Hepatocyte (in vitro differentiated cells): ENCODE measurements around the gene SNX32. TPM values are rescaled to one million over a fixed set of nuclear protein-coding genes. Genes with fewer than 3 reads are reported as not detected.

Experiments used
- DNase-seq: peaks from one replicate; pipeline ENCODE4 v3.0.0-alpha.2; 2016; ENCODE audit warnings: low spot score
- H2AFZ ChIP-seq: fragments of 200-600 bp; sonication (generic); 2 replicates; pipeline ENCODE4 v1.6.0; 2016; ENCODE audit warnings: antibody characterized with exemption, mild to moderate bottlenecking
- H3K27ac ChIP-seq: fragments of 200-600 bp; sonication (generic); 2 replicates; pipeline ENCODE4 v1.5.1; 2016; ENCODE audit warnings: mild to moderate bottlenecking
- H3K27me3 ChIP-seq: fragments of 200-600 bp; sonication (generic); 2 replicates; pipeline ENCODE4 v1.6.1; 2016
- H3K36me3 ChIP-seq: fragments of 200-600 bp; sonication (generic); replicated peaks from 2 replicates; pipeline ENCODE4 v1.5.1; 2016; ENCODE audit warnings: low read depth; ENCODE audit not compliant: insufficient read depth
- H3K4me1 ChIP-seq: fragments of 200-600 bp; sonication (generic); 2 replicates; pipeline ENCODE4 v1.5.1; 2016; ENCODE audit warnings: mild to moderate bottlenecking, moderate library complexity; ENCODE audit not compliant: insufficient read depth
- H3K4me2 ChIP-seq: fragments of 200-600 bp; sonication (generic); 2 replicates; pipeline ENCODE4 v1.6.0; 2016
- H3K4me3 ChIP-seq: fragments of 200-600 bp; sonication (generic); 2 replicates; pipeline ENCODE4 v1.5.1; 2016; ENCODE audit warnings: mild to moderate bottlenecking
- H3K79me2 ChIP-seq: fragments of 200-600 bp; sonication (generic); 2 replicates; pipeline ENCODE4 v1.6.0; 2017; ENCODE audit warnings: mild to moderate bottlenecking
- H3K9me2 ChIP-seq: fragments of 200-600 bp; sonication (generic); replicated peaks from 2 replicates; pipeline ENCODE4 v1.6.0; 2017; ENCODE audit warnings: mild to moderate bottlenecking; ENCODE audit not compliant: insufficient read depth
- H3K9me3 ChIP-seq: fragments of 200-600 bp; sonication (generic); 2 replicates; pipeline ENCODE4 v1.5.1; 2016; ENCODE audit warnings: low read depth, mild to moderate bottlenecking
- H4K20me1 ChIP-seq: fragments of 200-600 bp; sonication (generic); 2 replicates; pipeline ENCODE4 v1.6.0; 2016; ENCODE audit warnings: mild to moderate bottlenecking; ENCODE audit not compliant: insufficient read depth, poor library complexity, severe bottlenecking
- CTCF ChIP-seq: fragments of 200-600 bp; sonication (generic); IDR thresholded peaks from 2 replicates; pipeline ENCODE4 v1.5.1; 2016; ENCODE audit warnings: antibody characterized with exemption, mild to moderate bottlenecking; ENCODE audit not compliant: poor library complexity
- EZH2 ChIP-seq: fragments of 200-600 bp; sonication (generic); IDR thresholded peaks from 2 replicates; pipeline ENCODE4 v1.6.1; 2016; ENCODE audit warnings: antibody characterized with exemption, mild to moderate bottlenecking, borderline replicate concordance
- EZH2phosphoT487 ChIP-seq: fragments of 200-600 bp; sonication (generic); IDR thresholded peaks from one replicate; pipeline ENCODE4 v1.6.1; 2018; ENCODE audit warnings: antibody characterized with exemption, mild to moderate bottlenecking, low read depth, moderate library complexity; ENCODE audit not compliant: unreplicated experiment, severe bottlenecking
- WGBS: methylation state at CpG from one replicate; pipeline ENCODE4 v1.1.6; 2016; ENCODE audit warnings: low lambda C conversion rate; ENCODE audit errors: missing lambda C conversion rate; 5-methylcytosine and 5-hydroxymethylcytosine counted together
- polyA plus RNA-seq: library from polyadenylated mRNA; unstranded; fragments of >200 nt; fragmentation: Nextera tagmentation; extraction: Ambion mirVana; gene quantifications from 2 replicates; pipeline ENCODE4 v1.2.1, GENCODE V29; 2016
- total RNA-seq: library from RNA; depleted of rRNA; stranded (reverse); fragments of >200 nt; gene quantifications from 2 replicates; pipeline ENCODE4 v1.2.3, GENCODE V29; 2014

Gene SNX32
- total and polyA plus RNA-seq, 2 experiments from 2014 or later: 2.9 to 5.1 TPM

- no peaks in the 10 kb centered on the region for H4K20me1 ChIP-seq
- peak overlapping the region; percentile 53 for H3K4me3 ChIP-seq
- H3K27me3 ChIP-seq: peaks cover 25% of the 10 kb centered on the region
- peak overlapping the region; percentile 71 for H3K27ac ChIP-seq
- no peaks in the 10 kb centered on the region for H3K9me3 ChIP-seq
- no peaks in the 10 kb centered on the region for H3K79me2 ChIP-seq
- 7% methylated on average over 58 of the region's 78 CpGs for WGBS
- no peaks in the 10 kb centered on the region for H3K9me2 ChIP-seq
- no peaks in the 10 kb centered on the region for H3K36me3 ChIP-seq
- no peak for TF ChIP-seq CTCF
- no peak for TF ChIP-seq EZH2
- TF ChIP-seq EZH2phosphoT487: no peak
- H3K4me1 ChIP-seq: peaks cover 15% of the 10 kb centered on the region
- peak; percentile 84 for DNase-seq
- peak overlapping the region; percentile 93 for H3K4me2 ChIP-seq
- H2AFZ ChIP-seq: peak overlapping the region; percentile 63
Observed at GRCh38 chr11:65899356-65900124, 65.8 kb downstream of the SNX32 start.

- peak within 1 kb of the TSS; percentile 93 for H3K4me2 ChIP-seq
- peak within 1 kb of the TSS; percentile 53 for H3K4me3 ChIP-seq
- peak; percentile 95 for DNase-seq
- TF ChIP-seq EZH2 (no peak), CTCF (no peak), EZH2phosphoT487 (no peak)
- H2AFZ ChIP-seq: peak within 1 kb of the TSS; percentile 63
- no peaks in the 10 kb centered on the region for H4K20me1 ChIP-seq
- H3K9me2 ChIP-seq: no peaks in the 10 kb centered on the region
- peaks cover 25% of the 10 kb centered on the region for H3K27me3 ChIP-seq
- H3K4me1 ChIP-seq: peaks cover 15% of the 10 kb centered on the region
- WGBS: 3% methylated on average over 61 of the region's 80 CpGs
- peak within 1 kb of the TSS; percentile 71 for H3K27ac ChIP-seq
- no peaks in the 10 kb centered on the region for H3K79me2 ChIP-seq
- H3K36me3 ChIP-seq: no peaks in the 10 kb centered on the region
- H3K9me3 ChIP-seq: no peaks in the 10 kb centered on the region
Observed at GRCh38 chr11:65900125-65900898, 66.5 kb downstream of the SNX32 start, which contains the start of gene FOSL1. FOSL1 (minus strand) TSS chr11:65900388; CDS start chr11:65900339, 49 bp downstream.

GRCh38 chr11:65900899-65901180, 67.1 kb downstream of the SNX32 start:
- Histone ChIP-seq H3K9me2 (no peaks in the 10 kb centered on the region), H3K79me2 (no peaks in the 10 kb centered on the region), H3K27ac (peak overlapping the region; percentile 23), H2AFZ (peak overlapping the region; percentile 1), H3K36me3 (no peaks in the 10 kb centered on the region), H3K27me3 (peaks cover 25% of the 10 kb centered on the region), H3K4me2 (peak overlapping the region; percentile 93), H3K4me1 (peaks cover 15% of the 10 kb centered on the region), H4K20me1 (no peaks in the 10 kb centered on the region), H3K9me3 (no peaks in the 10 kb centered on the region), H3K4me3 (no peak overlapping the region)
- TF ChIP-seq EZH2phosphoT487 (no peak), EZH2 (no peak), CTCF (no peak)
- DNase-seq: no peak
- WGBS: 75% methylated on average over 11 of the region's 11 CpGs
